ENCODE measurements around the gene SMURF1.

SMURF1 gene

GRCh38 chr7:98981701-98982100, 162.2 kb downstream of the SMURF1 start:
- no peak for FAIRE-seq

DNA sequence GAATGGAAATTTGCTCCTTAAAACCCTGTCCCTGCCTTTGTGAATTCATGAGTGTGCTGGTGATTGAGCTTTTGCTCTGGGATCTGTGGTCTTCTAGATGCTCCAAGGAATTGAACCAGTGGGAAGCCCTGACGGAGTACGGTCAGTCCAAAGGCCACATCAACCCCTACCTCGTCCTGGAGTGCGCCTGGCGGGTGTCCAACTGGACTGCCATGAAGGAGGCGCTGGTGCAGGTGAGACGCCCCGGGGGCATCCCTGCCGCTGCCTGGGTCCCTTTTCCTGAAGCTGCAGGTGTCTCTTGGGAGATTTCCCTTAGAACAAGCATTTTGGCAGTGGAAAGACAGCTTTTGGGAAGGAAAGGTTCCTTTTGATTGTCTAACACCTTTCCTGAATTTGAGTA, 165.2 kb downstream of the SMURF1 start:
- FAIRE-seq = no peak

Measured in TTC549 (cell line).